CD4-positive, alpha-beta T cell treated with Interleukin-10 for 1 hour (primary cell): Measurements from ENCODE around the gene LAMA3.

Experiments used
- DNase-seq: peaks from one replicate; pipeline ENCODE4 v3.0.0-alpha.2; 2020

Gene LAMA3

DNA sequence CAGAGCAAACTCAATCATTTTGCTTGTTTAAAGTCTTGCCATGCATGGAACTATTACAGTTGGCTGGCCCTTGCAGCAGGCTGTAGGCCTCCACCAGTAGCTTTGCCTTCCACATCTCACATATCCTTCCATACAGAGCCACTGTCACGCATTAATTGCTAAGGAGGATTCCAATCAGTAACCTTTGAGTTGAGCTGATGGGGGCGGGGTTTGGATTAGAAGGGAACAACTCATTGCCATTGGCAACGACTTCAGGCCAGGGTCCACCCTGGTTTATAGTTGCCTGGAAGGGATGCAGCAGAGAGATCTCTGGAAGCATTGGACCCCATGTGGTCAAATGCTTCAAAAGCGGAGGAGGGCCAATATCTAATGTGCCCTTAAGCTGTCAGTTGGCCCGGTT is 262.0 kb downstream of the LAMA3 start:
- no peak for DNase-seq

- no peak for DNase-seq
Observed at GRCh38 chr18:23953984-23954383, 264.7 kb downstream of the LAMA3 start.

DNA sequence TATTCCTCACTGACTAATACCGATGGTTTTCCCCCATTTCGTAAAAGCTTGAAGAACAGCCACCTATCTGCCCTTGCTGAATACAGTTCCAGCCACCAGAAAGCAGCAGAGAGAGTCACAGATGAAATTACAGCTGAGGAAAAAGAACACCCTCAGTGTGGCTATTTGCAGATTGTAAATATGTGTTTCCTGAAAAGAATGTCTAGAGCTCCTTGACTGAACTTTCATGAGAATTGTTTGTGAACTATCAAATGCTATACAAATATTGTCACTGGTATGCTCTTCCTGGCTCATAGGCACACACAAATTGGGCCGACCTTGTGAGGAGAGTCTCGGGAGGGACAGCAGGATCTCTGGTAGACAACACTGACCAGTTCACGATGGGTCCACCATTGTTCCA is 267.2 kb downstream of the LAMA3 start:
- DNase-seq, result no peak

GRCh38 chr18:23958036-23958435 is 268.8 kb downstream of the LAMA3 start:
- DNase-seq, result no peak

- no peak for DNase-seq
Observed at GRCh38 chr18:23963443-23964165, 274.4 kb downstream of the LAMA3 start.

DNA sequence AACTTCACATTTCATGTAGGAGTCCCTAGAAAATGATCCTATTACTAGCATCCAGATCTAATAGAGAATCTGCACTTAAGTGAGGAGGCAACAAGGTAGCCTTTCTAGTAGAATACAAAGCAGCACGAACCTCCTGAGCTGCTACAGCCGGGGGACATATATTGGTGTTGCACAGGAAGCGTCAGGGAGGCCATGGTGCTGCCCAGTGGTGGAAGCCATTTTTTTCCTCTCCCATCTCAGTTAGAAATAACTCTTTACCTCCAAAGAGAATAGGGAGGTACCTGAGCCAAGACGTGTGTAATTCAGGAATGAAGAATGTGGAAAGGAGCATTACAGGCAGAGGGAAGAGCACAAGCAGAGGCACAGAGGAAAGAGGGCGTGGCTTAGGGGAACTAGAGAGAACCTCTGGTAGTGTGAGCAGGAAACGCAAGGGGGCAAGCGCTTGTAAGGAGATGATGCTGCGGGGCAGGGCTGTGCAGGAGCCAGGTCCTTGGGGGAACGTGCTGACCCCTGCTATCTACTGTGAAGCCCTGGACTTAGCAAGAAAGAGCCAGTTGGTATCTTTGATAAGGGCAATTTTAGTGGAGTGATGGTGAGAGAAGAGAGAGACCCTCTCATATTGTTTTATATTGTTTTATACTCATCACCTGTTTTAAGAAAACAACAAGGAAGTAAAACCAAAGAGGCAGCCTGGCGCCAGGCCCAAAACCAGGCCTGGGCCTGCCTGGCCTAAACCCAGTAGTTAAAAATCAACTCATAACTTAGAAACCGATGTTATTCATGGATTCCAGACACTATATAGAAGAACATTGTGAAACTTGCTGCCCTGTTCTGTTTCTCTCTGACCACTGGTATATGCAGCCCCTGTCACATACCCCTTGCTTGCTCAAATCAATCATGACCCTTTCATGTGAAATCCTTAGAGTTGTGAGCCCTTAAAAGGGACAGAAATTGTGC is 275.3 kb downstream of the LAMA3 start:
- peak; percentile 70 for DNase-seq

DNA sequence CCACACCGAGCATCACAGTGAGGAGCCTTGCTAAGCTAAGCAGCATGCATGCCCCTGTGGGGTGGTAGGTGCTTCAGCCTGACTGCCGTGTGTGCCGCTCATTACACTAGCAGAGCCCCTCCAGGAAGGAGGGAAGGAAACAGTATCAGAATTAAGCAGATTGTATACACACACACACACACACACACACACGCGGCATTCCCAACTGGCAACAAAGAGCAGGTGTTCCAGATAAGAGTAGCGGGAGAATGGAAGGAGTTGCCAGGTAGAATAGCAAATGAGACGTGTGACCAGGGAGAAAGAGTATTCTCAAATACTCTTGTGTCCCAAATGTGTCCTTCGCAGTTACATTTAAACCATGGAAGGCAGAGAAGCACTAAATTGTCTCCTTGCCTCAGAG is 277.7 kb downstream of the LAMA3 start:
- DNase-seq, result no peak

DNA sequence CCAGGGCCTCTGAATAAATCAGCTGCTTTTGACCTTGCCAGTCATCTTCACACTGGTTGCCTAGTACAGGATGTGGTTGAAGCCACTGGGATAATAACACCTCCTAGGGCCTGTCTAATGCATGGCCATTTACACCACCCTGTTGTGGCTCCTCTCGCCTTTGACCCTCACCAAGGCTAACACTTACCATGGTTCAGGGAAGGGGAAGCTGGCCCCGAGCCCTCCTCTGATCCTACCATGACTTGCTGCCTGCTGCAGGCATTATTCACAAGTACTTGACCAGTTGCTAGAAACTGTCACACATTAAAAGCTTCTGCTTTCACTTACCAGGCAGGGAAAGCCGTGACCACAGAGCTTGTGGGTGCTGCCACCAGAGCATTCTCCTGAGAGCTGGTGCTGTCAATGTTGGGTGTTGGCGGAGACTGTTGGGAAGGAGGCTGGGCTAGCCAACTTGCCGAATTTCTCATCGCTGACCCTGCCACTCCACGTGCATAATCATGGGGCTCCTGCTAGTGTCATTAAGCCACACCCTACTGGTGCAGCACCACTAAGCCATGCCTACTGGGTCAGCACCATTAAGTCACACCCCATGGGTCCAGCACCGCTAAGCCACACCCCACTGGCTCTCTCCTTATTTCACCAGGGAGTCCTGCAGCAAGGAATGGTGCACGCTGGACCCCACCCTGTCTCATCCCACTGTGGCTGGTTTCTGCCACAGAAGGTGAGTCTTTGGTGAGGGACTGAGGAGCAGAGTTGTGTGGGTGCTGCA is 278.3 kb downstream of the LAMA3 start:
- DNase-seq, result peak; percentile 53

DNA sequence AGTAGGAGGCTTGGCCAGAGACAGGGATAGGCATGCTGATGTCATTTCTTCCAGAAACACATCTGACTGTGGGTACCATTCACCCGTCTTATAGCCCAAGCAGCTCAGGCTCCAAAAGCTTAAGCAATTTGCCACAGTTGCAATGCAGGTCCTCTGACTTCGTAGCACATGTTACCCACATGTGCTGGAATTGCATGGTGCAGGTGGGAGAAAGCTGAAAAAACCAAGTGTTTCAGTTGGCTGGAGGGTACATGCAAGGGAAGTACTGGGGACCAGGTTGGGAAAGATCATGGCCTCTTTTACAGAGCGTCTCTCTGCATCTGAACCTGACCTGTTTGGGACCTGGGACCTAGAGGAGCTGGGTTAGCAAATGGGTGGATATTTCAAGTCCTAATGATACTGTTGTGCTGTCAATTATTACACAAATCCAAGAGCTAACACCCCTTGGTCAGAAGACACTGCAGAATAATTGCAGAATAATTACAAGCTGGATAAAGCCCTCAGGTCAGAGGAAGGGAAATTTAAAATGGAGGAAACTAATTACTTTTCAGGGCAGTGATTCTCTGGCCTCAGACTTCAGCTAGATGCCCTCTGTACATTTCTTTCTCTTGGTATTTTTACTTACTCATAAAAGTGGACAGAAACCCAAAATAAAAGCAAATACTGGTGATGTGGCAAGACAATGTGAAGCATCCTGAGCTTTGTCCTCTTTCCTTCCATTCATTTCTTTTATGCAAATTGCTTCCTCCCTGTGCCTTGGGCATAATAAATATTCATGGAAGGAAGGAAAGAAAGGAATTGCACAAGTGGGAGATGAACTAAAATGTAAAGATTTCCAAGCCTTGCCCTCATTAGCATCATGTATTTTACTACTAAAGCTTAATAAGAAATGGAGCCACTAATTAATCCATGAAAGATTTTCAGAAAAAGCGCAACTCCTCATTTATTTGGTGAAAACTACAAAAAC is 279.7 kb downstream of the LAMA3 start:
- no peak for DNase-seq

DNA sequence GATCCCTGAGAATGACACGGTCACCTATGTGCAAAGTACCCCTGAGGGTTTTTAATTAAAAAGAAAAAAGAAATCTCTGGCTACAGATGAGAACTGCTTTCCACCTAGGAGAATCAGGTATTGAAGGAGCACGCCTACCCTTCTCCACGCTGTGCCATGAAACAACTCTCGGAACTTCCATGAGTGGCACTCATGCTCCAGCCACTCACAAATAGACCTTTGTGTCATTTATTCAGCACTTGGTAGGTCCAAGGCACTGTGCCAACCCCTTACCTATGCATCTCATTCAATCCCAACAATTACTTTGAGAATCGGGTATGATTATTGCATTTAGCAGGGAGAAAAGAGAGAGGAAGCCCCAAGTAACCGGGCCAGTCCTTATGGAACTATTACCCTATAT is 280.4 kb downstream of the LAMA3 start:
- no peak for DNase-seq

- DNase-seq, result peak; percentile 86
Observed at GRCh38 chr18:23970161-23971096, 281.2 kb downstream of the LAMA3 start.

DNA sequence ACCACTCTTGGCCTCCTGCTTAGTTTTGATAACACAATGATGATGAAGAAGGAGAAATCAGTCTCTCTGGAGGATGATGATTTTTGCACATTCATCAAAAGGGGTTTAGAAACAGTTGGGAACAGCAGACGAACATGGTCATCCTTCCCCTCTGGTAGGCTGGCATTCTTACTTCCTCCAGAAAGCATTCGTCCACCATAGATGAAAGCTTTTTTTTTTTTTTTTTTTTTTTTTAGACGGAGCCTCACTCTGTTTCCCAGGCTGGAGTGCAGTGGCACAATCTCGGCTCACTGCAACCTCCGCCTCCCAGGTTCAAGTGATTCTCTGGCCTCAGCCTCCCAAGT is 281.8 kb downstream of the LAMA3 start:
- DNase-seq, result no peak

DNA sequence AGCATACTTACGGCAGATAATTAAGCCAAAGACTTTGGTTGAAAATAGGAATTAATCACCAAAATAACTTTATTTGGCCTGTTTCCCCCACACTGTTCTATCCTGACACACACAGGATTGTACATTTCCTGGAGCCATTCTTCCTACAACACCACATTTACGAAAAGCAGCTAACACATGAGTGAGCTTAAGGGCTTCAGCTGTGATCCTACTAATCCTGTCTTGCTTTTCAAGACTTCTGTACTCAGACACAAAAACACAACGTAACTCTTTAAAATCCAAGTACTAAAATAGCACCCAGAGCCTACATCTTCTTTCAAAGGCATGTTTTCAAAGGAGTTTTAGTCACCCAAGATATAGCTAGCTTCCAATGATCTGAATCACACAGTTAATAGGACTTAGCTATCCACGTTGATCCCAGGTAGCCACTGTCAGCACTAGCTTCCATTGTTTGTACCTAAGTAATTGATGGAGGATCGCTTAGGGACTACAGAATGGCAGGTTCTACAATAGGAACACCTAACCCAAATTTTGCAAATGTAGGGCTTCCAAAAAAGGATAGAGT is 282.5 kb downstream of the LAMA3 start:
- DNase-seq, result no peak

DNA sequence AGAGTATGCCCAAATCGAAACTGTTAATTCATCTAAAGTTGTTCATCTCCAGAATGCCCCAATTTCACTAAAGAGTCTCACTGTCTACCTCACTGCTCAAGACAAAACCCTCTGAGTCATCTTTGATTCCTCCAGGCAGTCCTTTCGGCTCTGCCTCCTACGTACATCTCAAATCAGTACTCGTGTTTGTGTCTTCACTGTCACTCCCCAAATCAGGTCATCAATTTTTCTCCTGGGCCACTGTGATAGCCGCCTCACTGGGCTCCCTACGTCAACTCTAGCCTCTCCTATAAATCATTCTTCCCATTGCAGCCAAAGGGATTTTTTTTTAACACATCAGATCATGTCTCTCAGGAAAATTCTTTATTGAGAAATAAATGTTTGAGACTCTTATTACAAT is 283.2 kb downstream of the LAMA3 start:
- DNase-seq, result peak; percentile 63

- no peak for DNase-seq
Observed at GRCh38 chr18:23977103-23977502, 287.9 kb downstream of the LAMA3 start.

- DNase-seq, result peak; percentile 31
Observed at GRCh38 chr18:23977719-23978483, 288.6 kb downstream of the LAMA3 start.

DNA sequence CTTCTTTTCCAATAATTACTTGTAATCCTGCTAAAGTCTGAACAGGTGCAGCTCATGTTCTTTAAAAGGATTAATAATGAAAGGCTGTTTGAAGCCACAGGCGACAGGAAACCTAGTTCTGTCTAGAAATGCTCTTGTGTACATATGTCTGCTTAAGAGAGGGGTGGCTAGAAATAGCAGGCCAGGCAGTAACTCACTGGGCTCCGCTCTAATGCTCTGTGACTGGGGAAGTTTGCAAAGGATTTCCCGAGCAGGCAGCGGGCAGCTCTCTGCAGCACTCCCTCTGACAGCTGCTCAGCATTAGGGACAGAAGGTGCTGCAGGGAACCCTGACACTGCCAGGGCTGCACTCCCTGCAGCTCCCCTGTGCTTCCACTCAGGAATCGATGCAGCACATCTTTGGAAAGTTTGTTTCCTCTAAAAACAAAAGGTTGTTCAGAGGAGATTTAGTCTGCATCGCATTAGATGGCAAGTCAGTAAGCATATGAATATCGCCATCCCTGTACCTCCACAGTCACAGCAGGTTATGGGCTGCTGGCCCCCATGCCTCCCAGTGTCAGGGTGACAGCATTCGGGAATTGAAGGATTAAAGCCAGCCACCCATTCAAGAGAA is 292.2 kb downstream of the LAMA3 start:
- DNase-seq, result no peak

GRCh38 chr18:23982155-23983079 is 293.2 kb downstream of the LAMA3 start:
- DNase-seq, result no peak
